Vagina (tissue), 2 donors: Measurements from ENCODE around the gene CHRD.
A peak's percentile ranks its signal among the peaks of the same experiment; 100 is the strongest.

ENCODE experiments used
- CTCF ChIP-seq, 3 experiments: fragments of 450-650 bp in 2 of 3; fragments of 200-600 bp in 1 of 3; sonication (generic) in 1 of 3; IDR thresholded peaks; one replicate each; pipeline ENCODE4 v1.5.1; 2017 to 2019; ENCODE audit warnings: antibody characterized with exemption in 3 of 3, mild to moderate bottlenecking in 2 of 3, moderate library complexity in 2 of 3
- POLR2A ChIP-seq, 2 donors: fragments of 450-650 bp; IDR thresholded peaks; one replicate each; pipeline ENCODE4 v1.6.1; 2017; ENCODE audit warnings: antibody characterized with exemption in 2 of 2, mild to moderate bottlenecking in 2 of 2, moderate library complexity in 2 of 2
- POLR2AphosphoS5 ChIP-seq, 2 donors: sonication (generic); formaldehyde crosslinking; IDR thresholded peaks; one replicate each; pipeline ENCODE4 v1.9.0; 2017; ENCODE audit warnings: antibody characterized with exemption in 2 of 2, mild to moderate bottlenecking in 2 of 2, low read depth in 1 of 2; ENCODE audit not compliant: insufficient read depth in 1 of 2

GRCh38 chr3:184362668-184363546 lies 16.9 kb upstream of the CHRD start:
- TF ChIP-seq CTCF (IDR thresholded peaks at IDR 0.05) (peak in 2 of 3 experiments; percentile 14 to 65), POLR2A (IDR thresholded peaks at IDR 0.05) (peak in 1 of 2 donors; percentile 52), POLR2AphosphoS5 (IDR thresholded peaks at IDR 0.05; ENCODE audit: insufficient read depth in 1 of 2, low read depth in 1 of 2) (peak; percentile 93 to 94)
